ENCODE results near the gene C3orf20.

DNA sequence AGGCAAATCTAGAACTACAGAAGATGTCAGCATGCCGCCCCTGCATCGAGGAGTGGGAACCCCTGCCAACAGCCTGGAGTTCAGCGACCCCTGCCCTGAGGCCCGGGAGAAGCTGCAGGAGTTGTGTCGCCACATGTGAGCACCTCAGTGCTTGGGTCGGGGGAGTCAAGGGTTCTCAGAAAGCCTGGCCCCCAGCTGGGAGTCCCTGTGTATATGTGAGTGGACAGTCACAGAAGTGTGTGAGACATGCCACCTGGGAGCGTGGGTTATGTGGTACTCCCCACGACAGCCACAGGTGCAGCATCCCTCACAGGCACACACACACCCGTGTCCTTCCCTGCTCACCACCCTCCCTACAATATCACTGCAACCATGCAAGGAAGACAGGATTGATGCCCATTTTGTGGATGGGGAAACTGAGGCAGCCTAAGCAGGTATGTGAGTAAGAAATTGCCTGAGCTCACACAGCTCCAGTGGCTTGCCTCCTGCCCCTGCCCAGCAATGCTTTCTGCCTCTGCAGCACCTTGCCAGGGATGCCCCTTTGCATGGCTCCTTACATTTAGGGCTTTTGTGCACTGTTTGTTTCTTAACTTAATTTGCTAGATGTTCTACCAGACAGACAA is 28.3 kb downstream of the C3orf20 start:
- TF ChIP-seq CTCF (IDR thresholded peaks at IDR 0.05) (no peak), POLR2A (IDR thresholded peaks at IDR 0.05) (no peak)
